Measurements from ENCODE around the gene UQCR10.

DNA sequence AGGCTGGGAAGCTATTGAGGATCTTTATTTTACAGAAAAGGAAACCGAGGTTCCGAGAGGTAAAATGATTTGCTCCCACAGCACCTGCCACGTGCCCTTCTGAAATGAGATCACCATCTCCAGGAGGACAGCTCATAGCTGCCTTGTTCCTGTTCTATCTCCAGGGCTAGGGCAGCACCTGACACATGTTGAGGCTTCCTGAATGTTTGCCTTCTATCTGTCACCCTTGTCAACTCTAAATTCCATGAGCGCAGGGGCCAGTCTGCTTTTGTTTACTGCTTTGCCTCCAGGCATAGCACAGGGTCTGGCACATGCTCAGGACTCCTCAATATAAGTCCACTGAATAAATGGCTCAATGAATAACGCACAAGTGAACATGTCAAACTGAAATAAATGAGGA is 46.8 kb downstream of the UQCR10 start:
- TF ChIP-seq, protein P1, sequence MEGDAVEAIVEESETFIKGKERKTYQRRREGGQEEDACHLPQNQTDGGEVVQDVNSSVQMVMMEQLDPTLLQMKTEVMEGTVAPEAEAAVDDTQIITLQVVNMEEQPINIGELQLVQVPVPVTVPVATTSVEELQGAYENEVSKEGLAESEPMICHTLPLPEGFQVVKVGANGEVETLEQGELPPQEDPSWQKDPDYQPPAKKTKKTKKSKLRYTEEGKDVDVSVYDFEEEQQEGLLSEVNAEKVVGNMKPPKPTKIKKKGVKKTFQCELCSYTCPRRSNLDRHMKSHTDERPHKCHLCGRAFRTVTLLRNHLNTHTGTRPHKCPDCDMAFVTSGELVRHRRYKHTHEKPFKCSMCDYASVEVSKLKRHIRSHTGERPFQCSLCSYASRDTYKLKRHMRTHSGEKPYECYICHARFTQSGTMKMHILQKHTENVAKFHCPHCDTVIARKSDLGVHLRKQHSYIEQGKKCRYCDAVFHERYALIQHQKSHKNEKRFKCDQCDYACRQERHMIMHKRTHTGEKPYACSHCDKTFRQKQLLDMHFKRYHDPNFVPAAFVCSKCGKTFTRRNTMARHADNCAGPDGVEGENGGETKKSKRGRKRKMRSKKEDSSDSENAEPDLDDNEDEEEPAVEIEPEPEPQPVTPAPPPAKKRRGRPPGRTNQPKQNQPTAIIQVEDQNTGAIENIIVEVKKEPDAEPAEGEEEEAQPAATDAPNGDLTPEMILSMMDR (conservative IDR thresholded peaks at IDR 0.05; ENCODE audit: low read depth in 2 of 2): no peak
- TF ChIP-seq POLR2AphosphoS5 (IDR thresholded peaks at IDR 0.05; ENCODE audit: low read depth): no peak
- TF ChIP-seq JUNB (IDR thresholded peaks at IDR 0.05; ENCODE audit: unreplicated experiment): no peak
